GM19035 (cell line): ENCODE measurements around the gene KCNN3.
A peak's percentile ranks its signal among the peaks of the same experiment; 100 is the strongest.

Experiments used
- ATAC-seq: cut with Tn5 transposase; IDR thresholded peaks from one replicate; pipeline ENCODE4 v1.9.1; 2021; ENCODE audit not compliant: unreplicated experiment

Gene KCNN3

DNA sequence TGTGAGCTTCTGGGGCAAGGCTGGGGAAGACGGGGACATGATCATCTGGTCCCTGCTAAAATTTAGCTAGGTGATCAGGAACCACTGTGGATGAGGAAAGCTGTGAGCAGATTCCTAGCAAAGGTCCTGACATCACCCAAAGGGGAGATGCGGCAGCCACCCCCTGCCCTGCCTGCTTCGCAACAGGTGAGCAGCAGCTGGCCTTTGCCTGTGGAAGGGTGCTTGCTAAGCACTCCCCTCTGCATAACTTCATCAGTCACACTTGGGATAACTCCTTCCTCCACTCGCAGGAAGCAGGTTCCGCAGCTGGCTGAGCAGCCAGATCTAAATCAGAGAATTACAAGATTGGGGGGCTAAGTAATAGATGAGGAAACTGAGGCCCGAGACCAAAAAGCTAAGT, 51.2 kb downstream of the KCNN3 start:
- ATAC-seq: no peak

GRCh38 chr1:154816937-154817336, 53.1 kb downstream of the KCNN3 start:
- no peak for ATAC-seq

DNA sequence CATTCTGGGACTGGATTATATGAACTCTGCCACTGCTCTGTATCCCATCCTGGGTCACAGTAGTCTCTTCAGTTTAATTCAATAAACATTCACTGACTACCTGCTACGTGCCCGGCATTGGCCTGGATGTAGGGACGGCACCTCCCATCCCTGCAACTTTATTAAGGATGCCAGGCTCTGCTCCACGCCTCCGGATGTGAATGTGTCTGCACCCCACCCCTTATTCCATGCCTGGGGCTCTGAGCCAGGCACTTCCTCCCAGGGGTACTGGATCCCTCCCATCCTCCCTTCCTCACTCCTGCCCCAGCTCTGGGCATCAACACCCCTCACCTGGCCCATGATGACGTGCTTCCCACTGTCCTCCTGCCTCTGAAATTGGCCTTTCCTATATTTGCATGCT, 53.7 kb downstream of the KCNN3 start:
- ATAC-seq: no peak

GRCh38 chr1:154813846-154814505, 56.1 kb downstream of the KCNN3 start:
- ATAC-seq: no peak

DNA sequence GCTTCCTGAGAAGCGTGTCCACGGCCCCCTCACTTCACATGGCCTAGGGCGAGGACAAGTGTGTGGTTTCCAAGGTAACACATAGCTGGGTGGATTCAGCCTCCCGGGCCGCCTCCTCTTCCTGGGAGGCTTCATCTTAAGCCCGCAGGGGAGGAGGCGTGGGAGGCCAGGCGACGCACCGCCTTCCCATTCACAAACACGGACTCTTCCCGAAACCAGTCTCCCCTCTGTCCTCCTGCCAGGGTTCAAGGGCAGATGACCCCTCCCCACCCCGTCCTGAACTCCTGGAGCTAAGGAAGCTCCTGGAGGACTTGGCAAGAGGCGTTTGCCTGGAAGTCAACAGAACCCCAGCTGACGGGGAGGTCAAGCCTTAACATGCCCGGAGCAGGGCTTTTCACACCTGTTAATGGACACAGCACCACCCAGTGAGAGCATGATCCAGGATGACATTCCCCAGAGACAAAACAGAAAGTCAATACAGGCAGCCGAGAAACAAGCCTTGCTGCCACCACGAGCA, 56.7 kb downstream of the KCNN3 start:
- no peak for ATAC-seq

DNA sequence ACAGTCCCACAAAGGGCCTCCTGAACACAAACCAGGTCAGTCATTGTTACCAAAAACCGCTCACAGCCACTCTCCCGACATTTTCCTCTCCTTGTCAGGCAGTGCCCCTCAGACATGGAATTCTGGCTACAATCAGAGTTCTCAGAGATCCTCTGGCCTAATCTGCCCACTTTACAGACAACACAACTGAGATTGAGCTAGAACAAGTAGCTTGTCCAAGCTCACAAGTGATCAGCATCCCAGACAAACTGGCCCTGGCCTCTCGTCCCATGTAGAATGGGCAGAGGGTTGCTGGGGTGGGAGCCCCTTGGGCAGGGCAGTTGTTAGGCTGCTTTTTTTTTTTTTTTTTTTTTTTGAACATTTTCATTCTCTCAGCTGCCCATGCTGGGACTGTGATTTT, 57.2 kb downstream of the KCNN3 start:
- no peak for ATAC-seq

DNA sequence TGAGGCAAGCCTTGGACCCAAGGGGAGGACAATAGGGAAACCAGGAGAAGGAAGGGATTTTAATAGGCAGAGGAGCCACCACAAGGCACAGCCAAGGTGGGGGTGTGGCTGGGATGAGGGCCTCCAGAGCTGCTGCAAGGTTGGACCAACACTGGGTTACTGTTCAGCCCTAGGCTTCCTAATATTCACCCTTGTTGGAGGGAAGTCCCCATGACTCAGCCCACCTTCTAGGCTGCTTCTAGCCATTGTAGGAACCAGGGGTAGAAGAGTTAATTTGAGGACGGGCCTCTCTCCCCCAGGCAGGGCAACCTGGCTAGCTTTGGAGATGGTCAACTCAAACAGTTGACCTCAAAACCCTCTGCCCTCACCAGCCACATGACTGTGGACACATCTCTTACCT, 59.5 kb downstream of the KCNN3 start:
- ATAC-seq: no peak

GRCh38 chr1:154809436-154810413, 60.4 kb downstream of the KCNN3 start:
- ATAC-seq: no peak

GRCh38 chr1:154808909-154809262, 61.2 kb downstream of the KCNN3 start:
- no peak for ATAC-seq

- ATAC-seq: no peak
These were observed 61.7 kb downstream of the KCNN3 start for GRCh38 chr1:154808261-154808908.

- peak; percentile 79 for ATAC-seq
These were observed 63.0 kb downstream of the KCNN3 start for GRCh38 chr1:154807048-154807591.

DNA sequence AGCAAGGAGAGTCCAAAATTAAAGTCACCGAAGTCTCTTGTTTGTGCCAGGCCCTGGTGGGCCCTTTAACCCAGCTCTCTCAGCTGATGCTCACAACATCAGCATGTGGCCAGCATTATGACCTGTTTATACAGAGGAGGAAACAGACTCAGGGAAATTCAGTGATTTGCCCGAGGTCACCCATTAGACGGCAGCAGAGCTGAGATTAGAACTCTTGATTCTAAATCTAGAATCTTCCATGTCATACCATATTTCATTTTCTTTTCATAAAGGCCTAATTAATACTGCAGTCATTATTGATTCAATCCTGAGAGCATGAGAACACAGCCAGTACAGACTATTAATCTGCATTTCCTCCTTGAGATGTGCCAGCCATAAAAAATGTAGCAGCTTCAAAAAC, 63.7 kb downstream of the KCNN3 start:
- ATAC-seq: no peak

- ATAC-seq: no peak
These were observed 66.8 kb downstream of the KCNN3 start for GRCh38 chr1:154802982-154803920.

DNA sequence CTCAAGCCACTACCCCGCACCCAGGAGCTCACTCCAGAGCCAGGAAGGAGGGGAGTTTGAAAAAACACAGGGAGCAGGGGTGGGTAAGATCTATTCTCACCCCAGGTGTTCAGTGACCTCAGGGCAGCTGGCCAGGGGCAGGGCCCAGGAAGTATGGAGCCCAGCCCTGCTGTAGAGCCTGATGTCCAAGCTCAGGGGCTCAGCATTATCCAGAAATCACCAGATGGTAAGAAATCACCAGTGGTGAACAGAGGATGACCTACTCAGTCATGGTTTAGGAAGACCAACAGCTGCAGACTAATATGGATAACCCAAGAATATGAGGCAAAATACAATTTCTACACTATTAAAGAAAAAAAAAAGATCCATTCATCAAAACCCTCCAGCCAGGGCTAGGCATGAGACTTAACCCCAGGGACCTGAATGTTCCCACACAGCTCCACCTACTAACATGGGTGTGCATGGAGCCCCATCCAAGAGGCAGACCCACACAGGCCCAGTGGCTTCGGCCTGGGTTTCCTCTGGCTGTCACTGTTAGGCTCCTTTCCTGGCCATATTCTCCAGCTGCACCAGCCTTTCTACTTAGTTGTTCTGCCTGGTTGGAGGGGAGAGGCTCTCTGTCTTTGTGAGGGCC, 67.6 kb downstream of the KCNN3 start:
- no peak for ATAC-seq

GRCh38 chr1:154801234-154802011, 68.7 kb downstream of the KCNN3 start:
- ATAC-seq: no peak

DNA sequence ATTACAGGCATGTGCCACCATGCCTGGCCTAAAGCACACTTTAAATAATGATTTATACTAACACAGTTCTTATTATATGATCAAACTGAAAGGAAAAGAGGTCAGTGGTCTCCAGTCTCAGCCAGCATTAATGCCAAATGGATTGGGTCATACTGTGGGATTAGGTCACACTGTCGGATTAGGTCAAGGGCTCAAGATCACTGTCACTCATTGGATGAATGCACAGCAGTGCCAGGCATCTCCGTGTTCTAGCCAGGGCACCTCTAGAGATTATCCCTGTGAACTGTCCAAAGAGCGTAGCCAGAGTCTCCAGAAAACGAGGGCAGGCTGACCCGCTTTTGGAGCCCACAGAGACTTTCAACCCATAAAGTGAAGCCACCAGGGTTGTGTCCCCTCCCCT, 70.9 kb downstream of the KCNN3 start:
- ATAC-seq: no peak

GRCh38 chr1:154798645-154799044, 71.4 kb downstream of the KCNN3 start:
- no peak for ATAC-seq

- ATAC-seq: no peak
These were observed 72.9 kb downstream of the KCNN3 start for GRCh38 chr1:154797175-154797574.

DNA sequence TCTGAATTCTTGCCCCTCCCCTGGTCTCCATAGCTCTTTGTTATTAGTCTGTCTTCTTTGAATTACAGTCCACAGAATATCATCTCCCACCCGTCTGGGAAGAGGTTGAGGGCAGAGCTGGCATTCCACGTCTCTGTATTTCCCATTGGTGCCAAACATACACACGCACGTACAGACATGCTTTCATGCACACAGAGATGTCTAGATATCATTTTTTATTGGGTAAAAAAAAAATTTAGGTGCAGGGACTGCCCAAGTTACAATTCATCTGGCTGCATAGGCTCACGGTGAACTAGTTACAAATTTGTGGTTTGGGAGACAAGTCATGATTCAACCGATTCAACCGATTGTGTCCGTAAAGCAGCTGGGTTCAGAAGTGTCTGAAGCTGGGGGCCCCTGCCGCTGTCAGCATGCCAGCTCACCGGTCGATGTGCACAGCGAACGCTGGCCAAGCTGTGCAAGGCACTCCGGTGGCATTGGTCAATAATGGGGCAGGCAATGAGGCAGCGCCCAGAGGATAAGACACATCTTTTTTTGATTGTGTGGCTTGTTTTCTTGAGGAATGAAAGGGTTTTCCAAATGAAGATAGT, 73.7 kb downstream of the KCNN3 start:
- ATAC-seq: no peak
